Gastroesophageal sphincter (tissue), 3 donors: ENCODE results near the gene SLC25A6.

Source experiments
- CTCF ChIP-seq, 4 experiments: fragments of 200-600 bp in 2 of 4; fragments of 450-650 bp in 2 of 4; sonication (generic) in 1 of 4; IDR thresholded peaks; one replicate each; pipeline ENCODE4 v1.5.1; 2017 to 2019; ENCODE audit warnings: antibody characterized with exemption in 4 of 4, mild to moderate bottlenecking in 2 of 4, moderate library complexity in 2 of 4
- EP300 ChIP-seq: sonication (generic); formaldehyde crosslinking; IDR thresholded peaks from one replicate; pipeline ENCODE4 v1.6.1; 2017; ENCODE audit warnings: antibody characterized with exemption, mild to moderate bottlenecking
- POLR2A ChIP-seq, 2 donors: fragments of 450-650 bp; IDR thresholded peaks; one replicate each; pipeline ENCODE4 v1.6.1; 2017; ENCODE audit warnings: antibody characterized with exemption in 2 of 2, mild to moderate bottlenecking in 2 of 2, moderate library complexity in 1 of 2
- POLR2AphosphoS5 ChIP-seq: sonication (generic); formaldehyde crosslinking; IDR thresholded peaks from one replicate; pipeline ENCODE4 v1.6.1; 2017; ENCODE audit warnings: antibody characterized with exemption

- TF ChIP-seq POLR2A (IDR thresholded peaks at IDR 0.05) (no peak), CTCF (IDR thresholded peaks at IDR 0.05) (no peak), EP300 (no peak), POLR2AphosphoS5 (no peak)
Observed at GRCh38 chrX:1360171-1360570, 31.7 kb downstream of the SLC25A6 start.
